ENCODE results near the gene ARID3A. TPM values are rescaled to one million over a fixed set of nuclear protein-coding genes. Genes with fewer than 3 reads are reported as not detected.
A peak's percentile ranks its signal among the peaks of the same experiment; 100 is the strongest.
"Not testable (repeated sequence)": the region's sequence is repeated elsewhere in the genome, so short reads cannot be mapped to it uniquely, and the experiment has no call there.

ARID3A gene
- total RNA-seq, 1 donor from 2014 or later, result 2.4 TPM

DNA sequence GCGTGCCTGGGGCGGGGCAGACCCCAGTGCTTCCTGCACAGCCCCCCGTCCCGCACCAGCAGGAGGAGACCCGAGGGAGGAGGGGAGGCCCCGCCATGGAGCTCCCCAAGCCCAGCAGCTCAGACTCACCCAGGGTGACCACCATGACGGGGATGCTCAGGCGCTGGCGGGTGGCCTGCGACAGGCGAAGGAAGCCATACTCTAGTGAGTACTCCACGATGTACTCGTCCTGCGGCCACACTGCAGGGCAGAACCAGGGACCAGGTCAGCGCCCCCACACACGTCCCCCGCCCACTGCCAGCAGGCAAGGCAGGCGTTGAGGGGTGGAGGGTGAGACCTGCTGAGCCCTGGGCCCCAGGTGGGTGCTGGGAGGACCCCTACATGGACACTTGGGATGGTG lies 86.5 kb downstream of the ARID3A start:
- DNase-seq (ENCODE audit: low spot score in 2 of 2) (no peak), FAIRE-seq (no peak)

DNA sequence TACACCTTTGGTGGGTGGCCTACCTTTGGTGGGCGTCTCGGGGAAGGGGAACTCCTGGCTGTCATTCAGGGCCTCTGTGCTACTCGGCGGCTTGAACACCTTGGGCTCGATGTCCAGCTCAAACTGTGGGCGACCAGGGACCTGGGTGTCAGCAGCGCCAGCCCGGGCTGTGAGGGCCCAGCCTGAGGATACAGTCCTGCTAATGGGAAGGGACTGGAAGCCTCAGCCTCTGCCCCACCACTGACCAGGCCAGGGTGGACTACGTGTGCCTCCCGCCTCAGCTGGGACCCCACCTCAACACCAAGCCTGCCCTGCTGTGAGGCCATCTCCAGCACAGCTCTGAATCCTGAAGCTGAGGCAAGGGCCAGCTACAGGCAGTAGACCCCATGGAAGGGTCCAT lies 87.4 kb downstream of the ARID3A start:
- no peak for DNase-seq (ENCODE audit: low spot score in 2 of 2)
- no peak for FAIRE-seq

DNA sequence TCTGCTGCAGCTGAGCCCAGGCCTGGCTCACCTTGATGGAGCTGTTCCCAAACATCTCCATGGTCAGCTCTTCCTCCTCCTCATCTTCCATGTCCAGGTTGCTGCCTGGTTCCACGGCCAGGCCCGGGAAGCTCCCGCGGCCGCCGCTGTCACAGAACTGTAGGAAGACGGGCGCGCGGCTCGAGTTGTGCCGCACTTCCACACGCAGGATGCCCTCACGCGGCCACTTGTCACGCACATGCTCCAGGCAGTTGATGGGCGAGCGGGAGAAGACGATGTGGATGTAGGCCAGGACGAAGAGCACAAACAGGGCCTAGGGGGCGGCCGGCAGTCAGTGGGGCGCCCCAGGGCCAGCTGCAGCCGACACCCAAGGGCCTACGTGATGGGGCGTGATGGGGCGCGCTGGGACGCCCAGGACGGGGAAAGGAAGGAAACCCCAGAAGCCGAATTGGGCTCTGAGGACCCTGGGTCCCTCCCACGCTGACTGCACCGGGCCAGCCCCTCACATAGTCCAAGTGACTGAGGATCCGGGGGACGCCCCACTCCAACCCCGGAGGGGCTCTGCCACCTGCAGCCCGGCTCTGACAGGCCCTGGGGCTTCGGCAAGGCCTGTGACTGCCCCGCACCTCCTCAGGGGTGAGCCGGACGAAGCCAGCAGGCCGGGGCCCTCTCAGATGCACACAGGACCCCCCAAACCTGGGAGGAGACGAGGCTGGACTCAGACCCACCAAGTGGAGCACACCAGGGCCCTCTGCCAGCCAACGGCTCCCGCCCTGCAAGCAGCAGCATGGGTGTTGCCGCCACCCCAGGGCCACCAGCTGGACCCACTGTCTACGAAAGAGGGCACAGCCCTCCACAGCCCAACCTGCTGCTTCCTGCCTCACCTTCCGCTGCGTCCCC lies 88.6 kb downstream of the ARID3A start:
- FAIRE-seq (no peak), DNase-seq (ENCODE audit: low spot score in 2 of 2) (no peak)

DNA sequence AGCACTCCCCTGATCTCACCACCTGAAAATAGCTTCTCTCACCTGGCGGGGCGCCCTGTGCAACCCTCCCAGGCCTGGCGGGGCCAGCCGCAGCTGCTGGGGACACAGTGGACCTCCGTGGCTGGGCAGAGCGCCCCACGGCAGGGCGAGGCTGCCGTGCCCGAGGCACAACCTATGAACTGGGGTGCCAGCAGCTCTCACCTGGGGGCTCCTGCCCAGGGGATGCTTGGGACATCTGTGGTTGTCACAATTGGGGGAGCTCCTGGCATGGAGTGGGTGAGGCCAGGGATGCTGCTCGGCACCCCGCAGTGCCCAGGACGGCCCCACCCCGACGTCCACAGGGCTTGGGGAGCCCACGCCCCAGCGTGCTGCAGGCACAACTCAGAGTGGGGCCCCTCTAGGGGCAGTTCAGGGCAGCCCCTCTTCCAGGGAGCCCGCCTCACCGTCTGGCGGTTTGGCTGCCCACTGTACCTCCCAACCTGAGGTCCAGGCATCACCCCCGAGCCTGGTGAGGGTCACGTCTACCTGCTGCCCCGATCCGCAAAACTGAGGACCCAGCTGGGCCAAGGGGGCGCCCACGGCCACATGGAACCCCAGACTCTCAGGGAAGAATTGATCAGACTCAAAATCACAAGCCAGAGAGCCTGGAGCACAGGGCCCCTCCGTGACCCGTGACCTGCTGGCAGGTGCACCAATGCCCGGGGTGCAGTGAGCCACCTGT lies 89.4 kb downstream of the ARID3A start:
- DNase-seq (ENCODE audit: low spot score in 2 of 2), result no peak
- FAIRE-seq, result no peak

DNA sequence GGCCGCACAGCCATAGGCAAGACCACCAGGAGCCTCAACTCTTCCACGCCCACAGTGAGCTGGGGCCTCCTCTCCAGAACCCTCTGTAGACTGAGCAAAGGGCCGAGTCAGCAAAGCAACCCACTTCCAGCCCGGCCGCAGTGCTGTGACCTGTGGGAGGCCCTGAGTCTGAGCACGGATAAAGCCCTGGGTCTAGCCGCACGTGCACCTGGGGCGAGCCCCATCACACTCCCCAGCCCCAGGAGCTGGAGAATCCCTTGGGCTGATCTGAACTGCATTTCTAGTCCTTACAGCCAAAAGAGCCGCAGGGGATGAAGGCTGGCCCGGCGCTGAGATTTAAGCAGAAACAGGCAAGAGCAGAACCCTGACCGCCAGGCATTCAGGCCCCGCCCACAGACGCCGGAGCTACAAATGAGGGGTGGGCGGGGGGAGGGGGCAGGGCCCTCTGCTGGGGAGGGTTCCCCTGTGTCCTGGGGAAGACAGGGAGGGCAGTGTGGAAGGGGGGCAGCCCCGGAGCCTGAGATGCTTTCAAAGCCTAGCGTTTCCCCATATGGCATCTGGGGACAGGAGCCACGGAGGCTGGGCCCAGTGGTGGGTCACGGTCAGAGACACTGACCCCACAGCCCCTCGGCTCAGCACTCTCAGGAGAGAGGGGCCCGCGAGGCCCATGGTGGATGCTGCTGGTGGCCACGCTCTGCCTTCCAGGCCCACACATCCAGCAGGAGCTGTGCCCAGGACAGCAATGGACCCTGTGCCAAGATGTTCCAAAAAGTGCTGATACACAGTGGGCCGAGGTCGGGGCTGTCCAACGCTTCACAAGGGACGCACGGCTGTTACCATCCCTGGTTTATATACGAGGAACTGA lies 90.2 kb downstream of the ARID3A start:
- no peak for FAIRE-seq
- DNase-seq (ENCODE audit: low spot score in 2 of 2), result no peak

DNA sequence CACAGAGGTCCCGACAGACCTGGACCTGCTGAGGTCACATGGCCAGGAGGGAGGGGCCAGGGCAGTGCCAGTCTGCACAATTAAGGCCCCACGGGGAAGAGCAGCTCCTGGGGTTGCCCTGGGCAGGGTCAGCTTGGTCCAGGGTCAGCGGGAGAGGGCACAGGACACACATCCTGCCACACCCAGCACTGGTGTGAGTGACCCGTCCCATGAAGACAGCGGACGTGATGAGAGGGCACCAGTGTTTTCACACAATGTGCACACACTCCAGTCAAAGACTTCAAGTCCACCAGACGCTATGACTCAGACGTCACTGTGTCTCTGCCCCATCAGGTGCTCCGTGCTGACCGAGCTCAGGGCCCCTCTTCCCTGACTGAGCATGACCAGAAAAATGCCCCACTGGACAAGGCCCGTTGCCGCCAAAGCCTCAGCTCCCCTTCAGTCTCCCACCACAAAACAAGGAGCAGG lies 90.8 kb downstream of the ARID3A start:
- DNase-seq (ENCODE audit: low spot score in 2 of 2) (no peak), FAIRE-seq (no peak)

DNA sequence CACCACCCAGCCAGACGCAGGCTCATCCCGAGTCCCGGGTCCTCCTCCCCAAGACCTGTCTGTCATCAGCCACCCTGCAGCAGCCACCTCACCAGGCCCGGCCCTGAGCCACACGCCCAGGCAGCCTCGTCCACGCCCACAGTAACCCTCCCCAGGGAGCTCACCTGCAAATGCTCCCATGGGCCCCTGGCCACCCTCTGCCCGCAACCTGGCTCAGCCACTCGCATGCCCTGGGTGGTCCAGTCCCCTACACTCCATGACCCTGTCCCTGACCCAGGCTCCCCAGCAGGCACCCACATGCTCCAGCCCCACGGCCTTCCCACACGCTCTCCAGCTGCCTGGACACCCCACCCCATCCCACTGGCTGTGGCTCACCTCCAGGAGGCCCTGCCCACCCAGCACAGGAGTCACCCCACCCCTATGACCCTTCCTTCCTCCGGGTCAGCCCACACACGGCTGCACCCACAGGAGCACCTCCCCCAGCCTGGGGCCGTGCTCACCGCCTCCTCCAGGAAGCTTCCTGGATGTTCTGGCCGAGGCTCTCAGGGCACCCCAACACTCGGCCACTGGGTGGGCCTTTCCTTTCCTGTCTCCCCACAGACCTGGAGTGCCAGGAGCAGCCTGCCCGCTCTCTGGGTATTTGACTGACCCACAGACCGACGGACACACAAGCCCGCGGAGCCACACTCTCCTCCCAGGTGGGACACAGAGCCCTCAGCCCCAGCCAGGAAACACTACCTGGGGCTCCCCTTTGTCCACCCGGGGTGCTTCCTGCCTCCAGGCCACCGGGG lies 91.5 kb downstream of the ARID3A start:
- no peak for DNase-seq (ENCODE audit: low spot score in 2 of 2)

GRCh38 chr19:1017906-1018305 lies 92.1 kb downstream of the ARID3A start:
- FAIRE-seq (no peak), DNase-seq (ENCODE audit: low spot score in 2 of 2) (no peak)

More for the DNA sequence above, 91.5 kb downstream of the ARID3A start:
- no peak for FAIRE-seq

DNA sequence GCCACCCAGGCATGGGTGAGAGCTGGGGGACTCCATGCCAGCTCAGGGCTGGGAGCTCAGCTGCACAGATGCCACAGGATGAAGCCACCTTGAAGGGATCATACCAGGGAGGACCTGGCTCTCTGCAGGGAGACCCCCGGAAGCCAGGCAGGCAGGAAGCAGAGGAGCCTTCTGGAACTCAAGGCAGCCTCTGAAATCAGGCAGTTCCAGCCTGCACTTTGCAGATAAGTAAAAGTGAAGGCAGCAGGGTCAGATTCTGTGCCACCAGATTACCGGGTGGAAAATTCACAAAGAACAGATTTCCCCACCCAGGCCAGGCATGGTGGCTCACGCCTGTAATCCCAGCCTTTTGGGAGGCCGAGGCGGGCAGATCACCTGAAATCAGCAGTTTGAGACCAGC lies 92.6 kb downstream of the ARID3A start:
- FAIRE-seq, result no peak
- no peak for DNase-seq (ENCODE audit: low spot score in 2 of 2)

DNA sequence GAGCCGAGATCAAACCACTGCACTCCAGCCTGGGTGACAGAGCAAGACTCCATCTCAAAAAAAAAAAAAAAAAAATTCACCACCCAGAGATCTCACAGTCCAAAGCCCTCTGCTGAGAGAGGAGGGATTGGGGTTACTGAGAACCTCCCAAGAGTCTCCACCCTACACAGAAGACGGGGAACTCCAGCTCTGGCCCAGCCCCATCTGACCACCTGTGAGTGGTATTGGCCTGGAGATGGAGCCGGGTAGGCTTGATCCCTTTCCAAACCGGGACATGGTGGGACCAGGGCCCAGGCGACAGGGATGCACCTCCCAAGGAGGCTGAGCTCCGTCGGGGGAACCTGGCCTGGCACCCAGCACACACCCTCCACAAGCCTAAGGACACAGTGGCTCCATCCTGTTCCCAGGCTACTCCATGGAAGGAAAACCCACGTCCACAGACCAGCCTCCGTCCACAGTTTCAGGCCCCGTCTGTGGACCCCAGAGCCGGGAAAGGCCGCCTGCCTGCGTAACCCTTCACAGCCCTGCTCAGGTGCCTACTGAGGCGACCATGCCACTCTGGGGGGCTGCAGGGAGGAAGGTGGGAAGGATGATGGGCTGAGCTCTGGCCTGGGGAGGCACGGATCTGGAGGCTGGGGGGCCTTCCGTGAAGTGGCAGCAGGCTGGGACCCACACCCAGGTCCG lies 93.2 kb downstream of the ARID3A start:
- FAIRE-seq (no peak), DNase-seq (ENCODE audit: low spot score in 2 of 2) (no peak)

GRCh38 chr19:1019616-1019961 lies 93.8 kb downstream of the ARID3A start:
- FAIRE-seq, result no peak
- no peak for DNase-seq (ENCODE audit: low spot score in 2 of 2)

GRCh38 chr19:1019980-1020867 lies 94.4 kb downstream of the ARID3A start:
- FAIRE-seq, result no peak
- no peak for DNase-seq (ENCODE audit: low spot score in 2 of 2)

- FAIRE-seq (no peak), DNase-seq (ENCODE audit: low spot score in 2 of 2) (peak; percentile 100)
Observed at GRCh38 chr19:1020868-1021425, 95.1 kb downstream of the ARID3A start, which contains the start of gene TMEM259. Gene TMEM259 (minus strand): TSS chr19:1021123. CDS start chr19:1020996, 127 bp downstream.

DNA sequence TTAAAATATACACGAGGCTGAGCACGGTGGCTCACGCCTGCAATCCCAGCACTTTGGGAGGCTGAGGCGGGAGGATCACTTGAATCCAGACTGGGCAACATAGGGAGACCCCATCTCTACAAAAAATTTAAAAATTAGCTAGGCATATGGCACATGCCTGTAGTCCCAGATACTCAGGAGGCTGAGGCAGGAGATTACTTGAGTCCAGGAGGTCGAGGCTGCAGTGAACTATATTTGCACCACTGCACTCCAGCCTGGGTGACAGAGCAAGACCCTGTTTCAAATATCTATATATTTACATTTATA lies 98.0 kb downstream of the ARID3A start:
- not testable (repeated sequence) for DNase-seq (ENCODE audit: low spot score in 2 of 2); FAIRE-seq

DNA sequence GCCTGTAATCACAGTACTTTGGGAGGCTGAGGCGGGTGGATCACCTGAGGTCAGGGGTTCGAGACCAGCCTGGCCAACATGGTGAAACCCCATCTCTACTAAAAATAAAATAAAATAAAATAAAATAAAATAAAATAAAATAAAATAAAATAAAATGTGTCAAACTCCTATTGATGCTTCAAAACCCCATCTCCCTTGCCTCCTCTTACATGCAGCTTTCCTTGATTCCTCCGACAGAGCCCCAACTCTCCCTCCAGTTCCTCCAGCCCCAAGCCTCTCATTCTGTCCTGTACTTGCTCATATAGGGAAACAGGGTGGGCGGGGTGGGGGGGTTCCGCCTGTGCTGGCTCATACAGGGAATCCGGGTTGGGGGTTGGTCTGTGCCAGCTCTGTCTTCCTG lies 99.2 kb downstream of the ARID3A start:
- FAIRE-seq; DNase-seq (ENCODE audit: low spot score in 2 of 2): not testable (repeated sequence)

Data from frontal cortex (tissue), 4 donors.